ENCODE data around the gene KCNJ11. TPM values are rescaled to one million over a fixed set of nuclear protein-coding genes. Genes with fewer than 3 reads are reported as not detected.

Gene KCNJ11
- total RNA-seq, 4 donors from 2014 or later = 0.66 to 6.5 (median 2.5) TPM; not detected in 1

Other genes with a start within 250 kb of the KCNJ11 start
- gene PIK3C2A, start 180.7 kb downstream of the KCNJ11 start, total RNA-seq = 10 to 100 TPM; 62.1 to 85.3 (median 72.7) TPM
- gene NUCB2, start 111.9 kb downstream of the KCNJ11 start, total RNA-seq = 10 to 100 TPM; 34.3 to 43.8 (median 42.6) TPM
- 1 to 10 TPM; 1.7 to 3.6 (median 2.4) TPM for gene NCR3LG1, start 36.9 kb downstream of the KCNJ11 start, total RNA-seq
- 1 to 10 TPM in 3 of 4 donors, under 1 TPM in 1; 0.63 to 2.5 (median 1.7) TPM for gene ABCC8, start 88.2 kb upstream of the KCNJ11 start, total RNA-seq
- gene USH1C, start 155.8 kb upstream of the KCNJ11 start, total RNA-seq = not detected
- not detected for gene OTOG, start 158.6 kb upstream of the KCNJ11 start, total RNA-seq